GM21528 (cell line): ENCODE measurements around the gene PKD1L1.

Experiments used
- ATAC-seq: cut with Tn5 transposase; IDR thresholded peaks from one replicate; pipeline ENCODE4 v1.9.1; 2021; ENCODE audit warnings: mild to moderate bottlenecking, moderate library complexity; ENCODE audit not compliant: unreplicated experiment, low FRiP score

PKD1L1 gene

GRCh38 chr7:47885309-47885986, 62.8 kb downstream of the PKD1L1 start:
- no peak for ATAC-seq

DNA sequence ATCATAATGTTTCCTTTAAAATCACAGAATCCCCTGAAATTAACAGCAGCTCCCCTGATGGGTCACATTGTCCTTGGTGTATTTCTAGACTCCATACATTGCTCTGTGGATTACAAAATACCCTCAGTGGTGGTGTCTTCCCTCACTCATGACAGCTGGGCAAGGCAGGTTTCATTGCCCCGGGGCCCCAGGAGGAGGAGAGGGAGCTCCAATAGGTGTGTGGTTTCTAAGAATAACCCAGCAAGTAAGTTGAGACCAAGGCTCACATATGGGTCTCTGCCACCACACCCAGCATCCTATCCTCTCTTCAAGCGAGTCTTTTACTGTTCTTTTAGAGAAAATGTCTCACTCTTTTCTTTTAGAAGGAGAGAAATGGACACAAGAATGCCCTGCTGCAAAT, 63.6 kb downstream of the PKD1L1 start:
- no peak for ATAC-seq

- ATAC-seq: no peak
Measured at GRCh38 chr7:47882635-47883034, 65.6 kb downstream of the PKD1L1 start.

DNA sequence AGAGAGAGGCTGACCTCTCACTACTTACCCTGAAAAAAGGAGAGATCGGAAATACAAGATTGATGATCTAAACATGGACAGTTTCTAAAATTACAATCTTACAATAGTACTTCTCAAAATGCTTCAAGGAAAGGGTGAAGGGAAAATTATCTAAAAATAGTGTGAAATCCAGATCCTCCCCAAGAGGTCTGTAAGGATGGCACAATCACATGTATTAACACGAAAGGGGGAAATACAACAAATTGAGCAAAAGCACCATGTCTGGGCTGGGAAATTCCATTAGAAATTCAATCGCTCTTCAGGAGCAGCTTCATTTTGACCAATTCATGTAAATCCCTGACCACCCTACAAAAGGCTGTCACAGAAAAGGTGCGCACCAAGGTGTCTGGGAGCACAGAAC, 67.0 kb downstream of the PKD1L1 start:
- no peak for ATAC-seq

GRCh38 chr7:47878662-47879061, 69.6 kb downstream of the PKD1L1 start:
- ATAC-seq: no peak

DNA sequence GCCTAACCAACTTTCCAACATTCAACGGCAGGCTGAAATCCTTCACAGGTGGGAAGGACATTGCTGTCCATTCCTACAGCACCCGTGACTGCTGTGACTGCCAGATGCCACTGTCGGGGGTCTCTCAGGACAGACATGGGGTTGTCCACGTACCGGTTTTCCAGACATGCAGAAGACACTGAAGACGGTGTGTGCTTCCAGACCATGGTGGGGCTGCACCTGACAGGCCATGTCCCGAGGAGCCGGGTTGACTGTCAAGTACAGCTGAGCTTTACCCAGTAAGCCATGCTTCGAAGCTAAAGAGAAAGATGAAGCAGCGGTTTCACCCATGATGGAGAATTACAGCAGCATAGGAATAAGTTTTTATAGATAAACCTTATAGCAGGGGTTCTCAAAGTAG, 70.9 kb downstream of the PKD1L1 start:
- ATAC-seq: no peak

GRCh38 chr7:47875998-47876744, 72.1 kb downstream of the PKD1L1 start:
- no peak for ATAC-seq

- no peak for ATAC-seq
Measured at GRCh38 chr7:47875406-47875805, 72.9 kb downstream of the PKD1L1 start.

GRCh38 chr7:47873762-47874161, 74.5 kb downstream of the PKD1L1 start:
- no peak for ATAC-seq

- no peak for ATAC-seq
Measured at GRCh38 chr7:47867286-47867685, 81.0 kb downstream of the PKD1L1 start.

DNA sequence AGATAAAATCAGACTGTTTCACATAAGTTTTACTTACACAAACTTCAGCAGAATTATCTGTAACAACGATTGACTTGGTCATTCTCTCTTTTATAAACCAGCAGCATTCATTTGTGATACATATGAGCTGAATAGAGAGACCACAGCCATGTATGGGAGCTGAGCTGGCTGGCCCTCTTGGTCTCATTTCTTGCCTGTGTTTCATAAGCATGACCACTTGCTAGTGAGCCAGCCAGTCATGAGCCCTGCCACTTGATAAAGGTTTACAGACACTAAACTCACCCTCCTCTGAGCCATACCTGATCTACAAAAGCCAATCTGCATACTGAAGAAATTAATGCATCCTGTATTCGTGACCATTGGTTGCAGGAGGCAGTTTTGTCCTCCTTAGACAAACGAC, 82.1 kb downstream of the PKD1L1 start:
- no peak for ATAC-seq

- ATAC-seq: no peak
Measured at GRCh38 chr7:47852330-47853245, 95.7 kb downstream of the PKD1L1 start.

DNA sequence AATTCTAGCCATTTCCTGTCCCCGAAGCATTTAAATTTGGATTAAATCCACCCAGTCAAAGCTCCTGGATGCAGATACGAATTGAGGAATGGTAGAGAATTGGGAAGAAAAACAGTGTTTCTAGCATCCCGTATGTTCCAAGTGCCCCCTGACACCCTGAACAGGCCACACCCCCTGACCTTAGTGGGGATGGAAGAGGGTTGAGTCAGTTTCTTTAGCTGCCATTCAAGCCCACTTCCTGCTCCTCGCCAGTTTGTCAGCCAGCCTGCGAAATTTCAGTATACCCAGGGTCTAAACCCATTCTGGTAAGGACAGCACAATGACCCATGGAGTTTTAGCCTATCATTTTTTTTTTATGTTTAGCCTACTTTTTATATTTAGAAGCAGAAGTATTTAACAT, 101.1 kb downstream of the PKD1L1 start:
- no peak for ATAC-seq

DNA sequence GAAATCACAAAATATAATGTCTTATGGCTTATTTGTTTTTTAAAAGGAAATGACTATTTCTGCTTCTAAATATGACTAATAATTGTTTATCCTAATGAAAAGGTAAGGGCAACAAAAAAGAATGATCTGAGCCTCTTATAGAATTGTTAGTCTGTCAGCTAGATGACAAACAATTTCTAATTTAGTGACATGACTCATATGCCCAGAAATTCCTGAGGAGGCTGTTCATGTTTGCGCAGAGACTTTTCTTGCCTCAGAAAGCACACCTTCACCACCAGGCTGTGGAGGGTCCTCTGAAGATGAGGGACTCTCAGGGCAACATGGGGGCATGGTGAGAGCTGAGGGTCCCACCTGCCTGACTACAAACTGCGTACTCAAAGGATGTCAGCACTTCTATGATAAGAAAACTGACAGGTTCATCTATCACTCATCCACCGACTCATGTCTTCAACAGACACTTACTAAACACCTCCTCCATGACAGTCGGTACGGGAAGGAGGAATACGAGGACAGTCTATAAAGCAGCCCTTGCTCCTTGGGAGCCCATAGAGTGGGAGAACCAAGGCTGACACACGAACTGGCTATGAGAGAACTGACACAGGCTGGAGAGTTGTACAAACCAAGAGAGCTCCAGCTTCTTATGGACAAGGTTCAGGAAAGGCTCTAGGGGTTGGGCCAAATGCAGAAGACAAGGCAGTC, 102.0 kb downstream of the PKD1L1 start:
- ATAC-seq: no peak

GRCh38 chr7:47844311-47844710, 104.0 kb downstream of the PKD1L1 start:
- ATAC-seq: no peak

DNA sequence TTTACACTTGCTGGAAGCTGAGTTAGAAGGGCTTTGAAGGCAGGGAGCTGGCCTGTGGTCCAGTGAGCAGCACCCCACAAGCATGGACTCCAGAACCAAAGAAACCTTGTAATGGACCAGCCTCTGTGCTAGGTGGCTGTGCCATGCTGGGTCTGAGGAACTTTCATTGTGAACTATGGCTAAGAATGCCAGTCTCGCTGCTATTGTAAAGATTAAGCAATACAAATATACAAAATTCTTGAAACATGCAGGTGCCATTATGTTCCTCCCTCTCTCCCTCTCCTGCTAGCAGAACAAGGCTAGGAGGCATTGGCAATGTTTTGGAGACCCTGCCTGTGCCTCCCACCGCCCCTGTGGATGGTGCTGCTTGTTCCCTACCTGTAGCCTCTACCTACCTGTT, 105.0 kb downstream of the PKD1L1 start:
- ATAC-seq: no peak

DNA sequence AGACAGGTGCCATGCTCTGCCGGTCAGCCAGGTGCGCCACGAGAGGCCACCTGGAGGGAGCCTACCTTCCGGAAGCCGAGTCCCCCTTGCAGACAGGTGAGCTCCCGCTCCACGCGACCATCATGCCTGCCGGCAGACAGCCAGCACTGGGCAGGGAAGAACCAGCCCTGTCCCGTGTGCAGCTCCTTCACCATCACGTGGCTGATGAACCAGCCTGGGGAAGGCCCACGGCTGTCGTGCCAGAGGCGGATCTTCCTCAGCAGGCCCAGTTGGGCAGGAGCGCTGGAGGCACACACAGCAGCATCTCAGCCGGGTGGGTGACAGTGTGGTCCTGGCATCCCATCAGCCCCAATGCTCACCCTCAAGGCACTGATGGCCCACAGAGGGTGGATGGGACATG, 108.9 kb downstream of the PKD1L1 start:
- ATAC-seq: no peak

DNA sequence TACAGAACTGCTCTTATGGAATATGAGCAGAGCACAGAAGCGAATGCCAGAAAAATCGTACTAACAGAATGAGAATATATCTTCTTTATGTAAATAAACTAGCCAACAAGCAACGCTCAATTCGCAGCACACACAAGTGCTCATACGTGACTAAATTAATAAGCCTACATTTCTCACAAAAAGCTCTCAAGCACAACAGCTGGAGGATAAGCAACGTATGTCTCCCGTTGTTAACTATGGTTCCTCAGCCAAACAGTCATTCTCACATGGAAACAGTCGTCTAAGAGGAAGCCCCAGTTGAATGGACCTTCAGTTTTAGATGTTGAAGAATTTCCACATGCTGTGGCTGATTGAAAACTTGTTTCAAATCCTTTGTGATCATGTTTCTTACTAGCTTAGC, 110.4 kb downstream of the PKD1L1 start:
- ATAC-seq: no peak

GRCh38 chr7:47836503-47837202, 111.6 kb downstream of the PKD1L1 start:
- ATAC-seq: no peak

GRCh38 chr7:47836080-47836479, 112.2 kb downstream of the PKD1L1 start:
- no peak for ATAC-seq
